HepG2 (cell line): ENCODE data around the gene PCSK2.

Source experiments
- GABPA ChIP-seq, 2 experiments: IDR thresholded peaks; 2 replicates each; pipeline ENCODE4 v1.6.1; 2011 to 2016; ENCODE audit warnings: low read depth in 2 of 2, low read length in 1 of 2, missing biosample characterization in 1 of 2, missing genetic modification characterization in 1 of 2
- GMEB2 ChIP-seq: IDR thresholded peaks from 2 replicates; pipeline ENCODE4 v1.6.1; 2016; ENCODE audit warnings: missing biosample characterization, missing genetic modification reagents, low read depth
- HNRNPK ChIP-seq: fragments of 200-400 bp; formaldehyde crosslinking; IDR thresholded peaks from 2 replicates; pipeline ENCODE4 v1.6.1; 2018; ENCODE audit warnings: low read length, low read depth, moderate library complexity, mild to moderate bottlenecking; ENCODE audit not compliant: poor library complexity, severe bottlenecking
- MXI1 ChIP-seq: IDR thresholded peaks from 3 replicates; pipeline ENCODE4 v1.6.1; 2012; ENCODE audit warnings: low read depth, low read length, inconsistent platforms, borderline replicate concordance
- TAF15 ChIP-seq: fragments of 200-400 bp; formaldehyde crosslinking; IDR thresholded peaks from one replicate; pipeline ENCODE4 v1.6.1; 2018; ENCODE audit warnings: mild to moderate bottlenecking, low read depth, low read length; ENCODE audit not compliant: poor library complexity, severe bottlenecking
- ZNF562 ChIP-seq: sonication (generic); formaldehyde crosslinking; IDR thresholded peaks from 2 replicates; pipeline ENCODE4 v1.8.0; 2022; ENCODE audit warnings: missing genetic modification reagents, borderline replicate concordance
- ZNF790 ChIP-seq: sonication (generic); formaldehyde crosslinking; IDR thresholded peaks from 2 replicates; pipeline ENCODE4 v1.8.0; 2022; ENCODE audit warnings: missing genetic modification reagents, mild to moderate bottlenecking, borderline replicate concordance

- no peak for TF ChIP-seq ZNF790 (CRISPR knock-in tag)
- no peak for TF ChIP-seq ZNF562 (CRISPR knock-in tag)
- TF ChIP-seq MXI1: no peak
- TF ChIP-seq GMEB2 (CRISPR knock-in tag): no peak
- no peak for TF ChIP-seq HNRNPK
- TF ChIP-seq TAF15: no peak
- TF ChIP-seq GABPA (IDR thresholded peaks at IDR 0.05; ENCODE audit: low read depth, low read length): no peak
- no peak for TF ChIP-seq GABPA (CRISPR knock-in tag; IDR thresholded peaks at IDR 0.05; ENCODE audit: low read depth)
These were observed 3.3 kb upstream of the PCSK2 start for GRCh38 chr20:17223553-17223952.
